Trophoblast cell (in vitro differentiated cells and primary cell): ENCODE results near the gene FALEC.

Experiments used
- DNase-seq, 2 donors: peaks; one replicate each; pipeline ENCODE4 v3.0.0-alpha.2; 2016
- H2AFZ ChIP-seq: 2 replicates; pipeline ENCODE4 v1.6.1; 2013; ENCODE audit warnings: low read length, moderate library complexity, mild to moderate bottlenecking; ENCODE audit not compliant: insufficient read depth, poor library complexity
- H2AK5ac ChIP-seq: 2 replicates; pipeline ENCODE4 v1.6.1; 2013; ENCODE audit warnings: mild to moderate bottlenecking, low read length
- H2BK120ac ChIP-seq: 2 replicates; pipeline ENCODE4 v1.6.1; 2013; ENCODE audit warnings: low read length, mild to moderate bottlenecking, moderate library complexity; ENCODE audit not compliant: insufficient read depth, poor library complexity
- H2BK12ac ChIP-seq: 2 replicates; pipeline ENCODE4 v1.6.1; 2013; ENCODE audit warnings: mild to moderate bottlenecking, low read length, moderate library complexity
- H2BK5ac ChIP-seq: 2 replicates; pipeline ENCODE4 v1.6.1; 2013; ENCODE audit warnings: low read length, low read depth, moderate library complexity, mild to moderate bottlenecking; ENCODE audit not compliant: poor library complexity
- H3K14ac ChIP-seq: 2 replicates; pipeline ENCODE4 v1.6.1; 2013; ENCODE audit warnings: mild to moderate bottlenecking, low read length
- H3K18ac ChIP-seq: 2 replicates; pipeline ENCODE4 v1.6.1; 2013; ENCODE audit warnings: mild to moderate bottlenecking, low read length
- H3K23ac ChIP-seq: 2 replicates; pipeline ENCODE4 v1.6.1; 2013; ENCODE audit warnings: low read length
- H3K27ac ChIP-seq: 2 replicates; pipeline ENCODE4 v1.5.1; 2013; ENCODE audit warnings: low read depth, mild to moderate bottlenecking, inconsistent platforms, low read length, moderate library complexity
- H3K27me3 ChIP-seq: 2 replicates; pipeline ENCODE4 v1.6.1; 2013; ENCODE audit warnings: inconsistent platforms, mild to moderate bottlenecking, low read length, moderate library complexity; ENCODE audit not compliant: insufficient read depth
- H3K36me3 ChIP-seq, 2 experiments: 1 replicate in 1 of 2; 2 replicates in 1 of 2; pipeline ENCODE4 v1.6.1; 2013; ENCODE audit warnings: low read length in 2 of 2, mild to moderate bottlenecking in 2 of 2, moderate library complexity in 1 of 2; ENCODE audit not compliant: insufficient read depth in 2 of 2, control insufficient read depth in 1 of 2
- H3K4ac ChIP-seq: 2 replicates; pipeline ENCODE4 v1.6.1; 2013; ENCODE audit warnings: low read depth, mild to moderate bottlenecking, low read length, moderate library complexity
- H3K4me1 ChIP-seq, 2 experiments: 1 replicate in 1 of 2; 2 replicates in 1 of 2; pipeline ENCODE4 v1.6.1; 2013; ENCODE audit warnings: low read length in 2 of 2, mild to moderate bottlenecking in 2 of 2, moderate library complexity in 1 of 2; ENCODE audit not compliant: insufficient read depth in 2 of 2, control insufficient read depth in 1 of 2
- H3K4me2 ChIP-seq: 2 replicates; pipeline ENCODE4 v1.6.1; 2013; ENCODE audit warnings: inconsistent platforms, mild to moderate bottlenecking, low read length, moderate library complexity
- H3K4me3 ChIP-seq: 2 replicates; pipeline ENCODE4 v1.5.1; 2013; ENCODE audit warnings: mild to moderate bottlenecking, low read depth, low read length, inconsistent platforms
- H3K79me1 ChIP-seq: one replicate; pipeline ENCODE4 v1.6.1; 2013; ENCODE audit warnings: low read length
- H3K79me2 ChIP-seq: 2 replicates; pipeline ENCODE4 v1.6.1; 2013; ENCODE audit warnings: low read length, mild to moderate bottlenecking; ENCODE audit not compliant: control insufficient read depth, insufficient read depth, poor library complexity
- H3K9ac ChIP-seq: 2 replicates; pipeline ENCODE4 v1.6.1; 2013; ENCODE audit warnings: mild to moderate bottlenecking, low read length
- H3K9me3 ChIP-seq: 2 replicates; pipeline ENCODE4 v1.6.1; 2013; ENCODE audit warnings: low read depth, mild to moderate bottlenecking, control low read depth, inconsistent platforms, low read length; ENCODE audit not compliant: insufficient read depth
- H4K12ac ChIP-seq: 2 replicates; pipeline ENCODE4 v1.6.1; 2013; ENCODE audit warnings: low read depth, mild to moderate bottlenecking, low read length, moderate library complexity
- H4K8ac ChIP-seq: 2 replicates; pipeline ENCODE4 v1.6.1; 2013; ENCODE audit warnings: low read depth, mild to moderate bottlenecking, low read length, moderate library complexity
- H4K91ac ChIP-seq: one replicate; pipeline ENCODE4 v1.6.1; 2013; ENCODE audit warnings: low read depth, mild to moderate bottlenecking, low read length, moderate library complexity
- WGBS: extraction: QIAGEN DNeasy Blood & Tissue Kit; methylation state at CpG from one replicate; pipeline ENCODE4 v1.1.7; 2013; ENCODE audit warnings: missing lambda C conversion rate; ENCODE audit not compliant: insufficient read length, insufficient coverage; ENCODE audit errors: extremely low coverage; 5-methylcytosine and 5-hydroxymethylcytosine counted together

Gene FALEC

GRCh38 chr1:150484861-150485260 lies 30.7 kb upstream of the FALEC start:
- Histone ChIP-seq H2BK120ac (no peak overlapping the region), H3K79me1 (peaks cover 4% of the 10 kb centered on the region), H3K4me1 (peaks cover 4 to 6% of the 10 kb centered on the region in 2 experiments), H3K14ac (no peak overlapping the region), H3K4ac (no peak overlapping the region), H2AK5ac (no peak overlapping the region), H2AFZ (no peak overlapping the region), H2BK12ac (no peak overlapping the region), H3K4me3 (no peak overlapping the region), H4K12ac (no peak overlapping the region), H3K27me3 (no peaks in the 10 kb centered on the region), H3K4me2 (no peak overlapping the region), H3K9me3 (no peaks in the 10 kb centered on the region), H2BK5ac (no peak overlapping the region), H3K79me2 (peaks cover 3% of the 10 kb centered on the region), H4K8ac (no peak overlapping the region), H3K27ac (no peak overlapping the region), H4K91ac (no peak overlapping the region), H3K23ac (no peak overlapping the region), H3K9ac (no peak overlapping the region), H3K36me3 (peaks cover 0 to 2% of the 10 kb centered on the region in 2 experiments), H3K18ac (no peak overlapping the region)
- no peak for DNase-seq
- no CpG with 5 or more reads among the region's 2 CpGs for WGBS

DNA sequence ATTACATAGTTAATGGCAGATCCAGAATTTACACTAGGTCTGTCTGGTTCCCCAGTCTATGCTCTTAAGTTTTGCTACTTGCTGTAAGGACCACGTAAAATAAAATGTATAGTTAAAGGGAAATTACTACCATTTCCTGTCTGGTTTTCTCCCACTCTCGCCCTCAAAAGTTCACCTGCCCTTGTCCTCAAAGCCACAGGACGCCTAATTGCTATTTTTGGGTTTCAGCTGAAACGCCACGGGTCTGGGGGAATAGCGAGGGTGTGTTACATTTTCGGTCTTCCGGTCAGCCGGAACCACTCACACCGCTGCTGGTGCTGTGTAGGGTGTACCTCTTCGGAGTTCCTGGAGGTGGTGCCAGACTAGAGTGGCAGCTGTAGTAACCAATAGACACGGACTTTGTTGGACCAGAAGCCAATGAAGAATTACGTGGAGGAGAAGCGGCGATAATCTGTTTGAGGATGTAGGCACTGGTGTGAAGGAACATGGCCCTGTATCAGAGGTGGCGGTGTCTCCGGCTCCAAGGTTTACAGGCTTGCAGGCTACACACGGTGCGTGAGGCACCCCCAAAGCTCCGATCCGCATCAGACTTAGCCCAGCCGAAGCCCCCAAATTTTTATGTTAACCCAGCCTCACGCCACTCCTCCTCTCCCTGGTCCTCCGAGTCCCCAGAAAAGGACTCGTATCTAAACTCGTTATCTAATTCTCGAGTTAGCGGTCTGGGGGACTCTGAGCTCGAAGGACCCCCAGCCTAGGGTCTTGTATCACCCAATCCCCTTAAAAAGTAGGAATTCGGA lies 28.4 kb upstream of the FALEC start, which contains the start of gene TARS2:
Gene TARS2, plus strand, starts transcription at position 454 of the 797 bp plus-strand sequence. Its CDS starts 32 bp downstream, at position 486.
- Histone ChIP-seq H4K12ac (peak within 1 kb of the TSS; percentile 92), H3K4me1 (peaks cover 4 to 6% of the 10 kb centered on the region in 2 experiments), H2BK5ac (no peak within 1 kb of the TSS), H4K8ac (peak within 1 kb of the TSS; percentile 92), H3K4me3 (peak within 1 kb of the TSS; percentile 86), H2AFZ (peak within 1 kb of the TSS; percentile 73), H3K36me3 (peaks cover 7 to 13% of the 10 kb centered on the region in 2 experiments), H3K14ac (peak within 1 kb of the TSS; percentile 27), H3K79me2 (peaks cover 3% of the 10 kb centered on the region), H3K4me2 (peak within 1 kb of the TSS; percentile 99), H3K23ac (no peak within 1 kb of the TSS), H2BK12ac (no peak within 1 kb of the TSS), H3K27me3 (no peaks in the 10 kb centered on the region), H3K9ac (peak within 1 kb of the TSS; percentile 89), H3K18ac (peak within 1 kb of the TSS; percentile 73), H3K79me1 (peaks cover 4% of the 10 kb centered on the region), H4K91ac (peak within 1 kb of the TSS; percentile 45), H3K27ac (no peak within 1 kb of the TSS), H2BK120ac (peak within 1 kb of the TSS; percentile 44), H2AK5ac (no peak within 1 kb of the TSS), H3K4ac (peak within 1 kb of the TSS; percentile 49), H3K9me3 (no peaks in the 10 kb centered on the region)
- WGBS: no CpG with 5 or more reads among the region's 30 CpGs
- DNase-seq: peak; percentile 98 to 99

DNA sequence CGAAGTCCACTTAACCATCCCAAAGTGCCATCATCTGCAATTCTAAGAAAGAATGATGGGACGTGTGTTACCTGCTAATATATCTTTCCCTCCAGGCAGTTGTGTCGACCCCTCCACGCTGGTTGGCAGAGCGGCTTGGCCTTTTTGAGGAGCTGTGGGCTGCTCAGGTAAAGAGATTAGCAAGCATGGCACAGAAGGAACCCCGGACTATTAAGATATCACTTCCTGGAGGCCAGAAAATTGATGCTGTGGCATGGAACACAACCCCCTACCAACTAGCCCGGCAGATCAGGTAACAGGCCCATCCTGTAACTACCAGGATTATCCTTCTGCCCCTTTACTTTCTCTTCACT lies 27.8 kb upstream of the FALEC start:
- Histone ChIP-seq H3K4me1 (peaks cover 4 to 6% of the 10 kb centered on the region in 2 experiments), H3K27ac (no peak overlapping the region), H2BK5ac (no peak overlapping the region), H3K4me2 (peak overlapping the region; percentile 91), H3K4ac (peak overlapping the region; percentile 49), H4K12ac (peak overlapping the region; percentile 92), H4K8ac (peak overlapping the region; percentile 92), H3K27me3 (no peaks in the 10 kb centered on the region), H3K79me1 (peaks cover 4% of the 10 kb centered on the region), H3K9me3 (no peaks in the 10 kb centered on the region), H3K4me3 (peak overlapping the region; percentile 86), H3K14ac (peak overlapping the region; percentile 18), H2AK5ac (no peak overlapping the region), H2AFZ (peak overlapping the region; percentile 73), H3K18ac (peak overlapping the region; percentile 11), H3K79me2 (peaks cover 3% of the 10 kb centered on the region), H2BK120ac (no peak overlapping the region), H2BK12ac (no peak overlapping the region), H4K91ac (peak overlapping the region; percentile 45), H3K9ac (peak overlapping the region; percentile 72), H3K36me3 (peaks cover 13 to 17% of the 10 kb centered on the region in 2 experiments), H3K23ac (no peak overlapping the region)
- no CpG with 5 or more reads among the region's 7 CpGs for WGBS
- no peak for DNase-seq

DNA sequence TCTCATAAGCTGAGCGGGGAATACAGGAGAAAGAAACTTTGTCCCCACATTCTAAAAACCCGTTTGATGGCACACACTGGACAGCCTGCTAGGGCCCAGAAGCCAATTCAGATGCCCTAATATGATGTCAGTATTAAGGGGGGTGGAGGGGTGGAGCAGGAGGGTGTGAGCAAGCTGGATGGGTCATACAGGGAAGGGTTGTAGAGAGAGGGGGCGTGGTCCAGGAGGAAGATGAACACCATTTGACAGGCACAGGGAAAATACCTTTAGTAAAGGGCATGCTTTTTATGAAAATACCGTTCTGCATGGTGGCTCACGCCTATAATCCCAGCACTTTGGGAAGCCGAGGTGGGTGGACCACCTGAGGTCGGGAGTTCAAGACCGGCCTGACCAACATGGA lies 22.4 kb upstream of the FALEC start:
- H2AK5ac ChIP-seq: no peak overlapping the region
- no peak overlapping the region for H3K18ac ChIP-seq
- H3K79me2 ChIP-seq: no peaks in the 10 kb centered on the region
- no peak overlapping the region for H2AFZ ChIP-seq
- no peak overlapping the region for H2BK12ac ChIP-seq
- H3K27ac ChIP-seq: no peak overlapping the region
- no peak overlapping the region for H3K14ac ChIP-seq
- H3K4me2 ChIP-seq: no peak overlapping the region
- no peak overlapping the region for H3K4ac ChIP-seq
- H3K36me3 ChIP-seq: peaks cover 32 to 37% of the 10 kb centered on the region in 2 experiments
- H3K4me1 ChIP-seq: peaks cover 0 to under 1% of the 10 kb centered on the region in 2 experiments
- no peaks in the 10 kb centered on the region for H3K79me1 ChIP-seq
- no peak overlapping the region for H2BK120ac ChIP-seq
- no peak overlapping the region for H2BK5ac ChIP-seq
- DNase-seq: no peak
- no peak overlapping the region for H4K12ac ChIP-seq
- WGBS: no CpG with 5 or more reads among the region's 8 CpGs
- no peak overlapping the region for H4K8ac ChIP-seq
- H3K9me3 ChIP-seq: no peaks in the 10 kb centered on the region
- no peak overlapping the region for H4K91ac ChIP-seq
- peak overlapping the region; percentile 25 for H3K9ac ChIP-seq
- no peak overlapping the region for H3K4me3 ChIP-seq
- H3K23ac ChIP-seq: no peak overlapping the region
- H3K27me3 ChIP-seq: no peaks in the 10 kb centered on the region
